Fibroblast of mammary gland (primary cell): Measurements from ENCODE around the gene TBCA.
A peak's percentile ranks its signal among the peaks of the same experiment; 100 is the strongest.

Experiments used
- DNase-seq: peaks from one replicate; pipeline ENCODE4 v3.0.0-alpha.2; 2010; ENCODE audit warnings: low read depth
- H3K4me3 ChIP-seq: 2 replicates; pipeline ENCODE4 v1.5.1; 2011; ENCODE audit warnings: low read depth, mild to moderate bottlenecking, low read length, moderate library complexity; ENCODE audit not compliant: control insufficient read depth
- CTCF ChIP-seq: conservative IDR thresholded peaks from 2 replicates; pipeline ENCODE4 v1.5.1; 2011; ENCODE audit warnings: low read depth, low read length, inconsistent platforms; ENCODE audit not compliant: control insufficient read depth, insufficient read depth

The TBCA gene

GRCh38 chr5:77697692-77698091 is 78.4 kb downstream of the TBCA start:
- no peak overlapping the region for H3K4me3 ChIP-seq
- DNase-seq: no peak
- TF ChIP-seq CTCF: no peak

- no peak for TF ChIP-seq CTCF
- no peak overlapping the region for H3K4me3 ChIP-seq
- DNase-seq: no peak
These were observed 80.0 kb downstream of the TBCA start for GRCh38 chr5:77696120-77696519.

GRCh38 chr5:77693913-77694312 is 82.2 kb downstream of the TBCA start:
- DNase-seq: no peak
- TF ChIP-seq CTCF: no peak
- no peak overlapping the region for H3K4me3 ChIP-seq

GRCh38 chr5:77683171-77683732 is 92.9 kb downstream of the TBCA start:
- H3K4me3 ChIP-seq: no peak overlapping the region
- peak; percentile 81 for DNase-seq
- no peak for TF ChIP-seq CTCF

GRCh38 chr5:77670526-77670925 is 105.6 kb downstream of the TBCA start:
- no peak for DNase-seq
- H3K4me3 ChIP-seq: no peak overlapping the region
- TF ChIP-seq CTCF: no peak

GRCh38 chr5:77669677-77670076 is 106.5 kb downstream of the TBCA start:
- TF ChIP-seq CTCF: no peak
- H3K4me3 ChIP-seq: no peak overlapping the region
- DNase-seq: no peak
